ENCODE data around the gene LENEP.

DNA sequence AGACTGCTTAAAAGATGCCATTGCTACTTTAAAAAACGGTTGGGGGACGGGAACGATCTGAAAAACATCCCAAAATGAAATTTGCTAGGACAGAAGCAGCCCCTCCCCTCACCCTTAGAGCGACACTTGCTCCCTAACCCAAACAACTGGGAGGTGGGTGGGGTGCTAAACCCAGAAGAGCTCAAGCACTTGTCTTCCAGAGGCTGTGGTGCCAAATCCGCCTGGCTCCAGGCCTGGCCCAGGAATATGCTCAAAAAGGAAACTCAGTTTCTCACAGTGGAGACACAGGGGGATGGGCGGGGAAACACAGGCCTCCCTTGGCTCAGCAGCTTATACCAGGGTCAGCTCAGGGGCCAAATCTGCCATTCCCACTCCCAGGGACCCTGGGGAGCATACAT lies 36.8 kb upstream of the LENEP start:
- TF ChIP-seq, protein P1, sequence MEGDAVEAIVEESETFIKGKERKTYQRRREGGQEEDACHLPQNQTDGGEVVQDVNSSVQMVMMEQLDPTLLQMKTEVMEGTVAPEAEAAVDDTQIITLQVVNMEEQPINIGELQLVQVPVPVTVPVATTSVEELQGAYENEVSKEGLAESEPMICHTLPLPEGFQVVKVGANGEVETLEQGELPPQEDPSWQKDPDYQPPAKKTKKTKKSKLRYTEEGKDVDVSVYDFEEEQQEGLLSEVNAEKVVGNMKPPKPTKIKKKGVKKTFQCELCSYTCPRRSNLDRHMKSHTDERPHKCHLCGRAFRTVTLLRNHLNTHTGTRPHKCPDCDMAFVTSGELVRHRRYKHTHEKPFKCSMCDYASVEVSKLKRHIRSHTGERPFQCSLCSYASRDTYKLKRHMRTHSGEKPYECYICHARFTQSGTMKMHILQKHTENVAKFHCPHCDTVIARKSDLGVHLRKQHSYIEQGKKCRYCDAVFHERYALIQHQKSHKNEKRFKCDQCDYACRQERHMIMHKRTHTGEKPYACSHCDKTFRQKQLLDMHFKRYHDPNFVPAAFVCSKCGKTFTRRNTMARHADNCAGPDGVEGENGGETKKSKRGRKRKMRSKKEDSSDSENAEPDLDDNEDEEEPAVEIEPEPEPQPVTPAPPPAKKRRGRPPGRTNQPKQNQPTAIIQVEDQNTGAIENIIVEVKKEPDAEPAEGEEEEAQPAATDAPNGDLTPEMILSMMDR (IDR thresholded peaks at IDR 0.05) = no peak
- TF ChIP-seq POLR2A (IDR thresholded peaks at IDR 0.05) = no peak
